Stimulated activated CD8-positive, alpha-beta memory T cell treated with anti-CD3 and anti-CD28 coated beads, Interleukin-15, amount 100 ng/mL, for 4 hours (primary cell): ENCODE data around the gene CCND1.

Source experiments
- DNase-seq, 2 donors: peaks; one replicate each; pipeline ENCODE4 v3.0.0-alpha.2; 2020; ENCODE audit warnings: low read depth in 2 of 2

CCND1 gene

DNA sequence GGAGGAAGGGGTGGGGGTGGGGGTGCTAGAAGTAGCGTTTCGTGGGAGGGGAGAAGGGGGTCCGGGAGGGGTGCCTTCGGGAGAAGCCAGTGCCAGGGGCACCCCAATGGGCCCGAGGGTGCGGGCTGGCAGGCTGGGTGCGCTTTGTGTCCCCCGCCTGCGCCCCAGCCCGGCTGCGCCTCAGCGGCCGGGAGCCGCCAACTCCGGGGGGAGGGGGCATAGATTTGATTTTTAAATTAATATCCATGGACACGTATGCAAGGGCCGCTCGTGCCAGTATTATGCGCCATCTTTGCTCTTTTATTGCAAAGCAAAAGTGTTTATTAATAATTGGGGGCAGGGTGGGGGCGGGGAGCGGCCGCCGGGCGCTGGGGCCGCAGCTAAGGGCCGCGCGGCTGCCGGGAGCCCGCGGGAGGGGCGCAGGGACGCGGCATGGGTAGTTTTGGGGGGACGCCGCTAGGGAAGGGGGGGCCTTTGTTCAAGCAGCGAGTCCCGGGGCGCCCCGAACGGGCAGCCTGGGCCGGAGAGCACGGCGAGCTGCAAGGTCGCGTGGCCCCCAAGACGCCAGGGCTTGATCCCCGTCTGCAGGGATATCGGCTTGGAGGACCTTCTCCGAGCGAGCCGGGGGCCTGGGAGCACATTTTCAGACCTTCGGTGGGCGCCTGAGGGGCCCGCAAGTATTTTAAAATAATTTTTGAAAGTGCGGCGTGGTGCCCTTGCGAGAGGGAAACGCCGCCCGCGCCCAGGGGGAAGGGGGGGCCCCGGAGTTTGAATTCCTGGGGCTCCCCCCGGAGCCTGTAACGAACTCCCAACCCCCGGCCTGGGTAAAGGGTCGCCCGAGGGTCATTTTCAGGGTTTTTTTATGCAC, 959 bp downstream of the CCND1 start:
- DNase-seq, result no peak

DNA sequence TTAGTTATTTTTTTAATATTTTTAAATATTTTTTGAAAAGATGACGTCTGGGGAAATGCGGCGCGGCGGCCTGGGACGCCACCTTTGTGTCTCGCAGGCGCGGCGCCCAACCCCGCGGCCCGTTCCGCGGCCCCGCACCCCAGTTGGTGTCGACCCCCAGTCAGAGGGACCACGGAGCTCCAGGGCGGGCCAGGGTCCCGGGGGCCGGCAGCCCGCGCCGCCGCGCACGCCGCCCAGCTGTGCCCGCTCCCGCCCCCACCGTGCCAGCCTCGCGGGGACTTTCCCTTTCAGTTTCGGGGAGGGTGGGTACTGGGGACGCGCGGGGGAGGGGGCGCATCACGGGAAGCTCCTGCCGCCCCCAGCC, 1.6 kb downstream of the CCND1 start:
- DNase-seq, result peak; percentile 32 to 57

DNA sequence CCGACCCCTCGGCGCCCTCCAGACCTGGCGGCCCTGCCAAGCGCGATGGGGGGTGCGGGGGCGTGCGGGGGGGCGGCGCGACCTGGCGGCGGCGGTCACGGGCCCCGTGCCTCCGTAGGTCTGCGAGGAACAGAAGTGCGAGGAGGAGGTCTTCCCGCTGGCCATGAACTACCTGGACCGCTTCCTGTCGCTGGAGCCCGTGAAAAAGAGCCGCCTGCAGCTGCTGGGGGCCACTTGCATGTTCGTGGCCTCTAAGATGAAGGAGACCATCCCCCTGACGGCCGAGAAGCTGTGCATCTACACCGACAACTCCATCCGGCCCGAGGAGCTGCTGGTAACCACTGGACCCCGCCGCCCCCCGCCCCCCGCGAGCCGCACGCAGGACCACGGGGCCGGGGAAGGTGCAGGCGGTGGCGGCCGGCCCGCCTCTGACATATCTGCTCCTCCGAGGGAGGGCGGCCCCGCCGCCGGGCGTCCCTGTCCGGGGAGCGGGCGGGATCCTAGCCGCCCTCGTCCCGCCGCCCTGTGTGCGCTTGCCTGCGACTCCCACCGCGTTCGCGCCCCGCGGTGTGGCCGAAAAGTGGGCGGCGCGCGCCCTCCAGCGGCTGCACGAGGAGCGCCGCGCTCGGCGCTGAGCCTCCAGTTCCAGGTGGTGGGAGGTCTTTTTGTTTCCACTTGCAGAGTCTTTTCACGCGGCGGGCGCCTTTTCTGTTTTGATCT, 2.1 kb downstream of the CCND1 start:
- peak; percentile 43 to 66 for DNase-seq

DNA sequence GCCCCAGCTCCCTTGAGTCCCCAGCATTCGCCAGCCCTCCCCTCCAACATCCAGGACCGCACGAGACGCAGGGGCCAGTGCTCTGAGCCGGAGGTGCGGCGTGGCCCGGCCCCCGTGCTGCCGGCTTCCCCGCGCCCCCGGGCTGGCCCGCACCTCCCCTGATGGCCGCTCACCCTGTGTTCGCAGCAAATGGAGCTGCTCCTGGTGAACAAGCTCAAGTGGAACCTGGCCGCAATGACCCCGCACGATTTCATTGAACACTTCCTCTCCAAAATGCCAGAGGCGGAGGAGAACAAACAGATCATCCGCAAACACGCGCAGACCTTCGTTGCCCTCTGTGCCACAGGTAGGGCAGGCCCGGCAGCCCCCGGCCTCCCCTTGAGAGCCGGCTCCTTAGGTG, 2.7 kb downstream of the CCND1 start:
- DNase-seq, result no peak

DNA sequence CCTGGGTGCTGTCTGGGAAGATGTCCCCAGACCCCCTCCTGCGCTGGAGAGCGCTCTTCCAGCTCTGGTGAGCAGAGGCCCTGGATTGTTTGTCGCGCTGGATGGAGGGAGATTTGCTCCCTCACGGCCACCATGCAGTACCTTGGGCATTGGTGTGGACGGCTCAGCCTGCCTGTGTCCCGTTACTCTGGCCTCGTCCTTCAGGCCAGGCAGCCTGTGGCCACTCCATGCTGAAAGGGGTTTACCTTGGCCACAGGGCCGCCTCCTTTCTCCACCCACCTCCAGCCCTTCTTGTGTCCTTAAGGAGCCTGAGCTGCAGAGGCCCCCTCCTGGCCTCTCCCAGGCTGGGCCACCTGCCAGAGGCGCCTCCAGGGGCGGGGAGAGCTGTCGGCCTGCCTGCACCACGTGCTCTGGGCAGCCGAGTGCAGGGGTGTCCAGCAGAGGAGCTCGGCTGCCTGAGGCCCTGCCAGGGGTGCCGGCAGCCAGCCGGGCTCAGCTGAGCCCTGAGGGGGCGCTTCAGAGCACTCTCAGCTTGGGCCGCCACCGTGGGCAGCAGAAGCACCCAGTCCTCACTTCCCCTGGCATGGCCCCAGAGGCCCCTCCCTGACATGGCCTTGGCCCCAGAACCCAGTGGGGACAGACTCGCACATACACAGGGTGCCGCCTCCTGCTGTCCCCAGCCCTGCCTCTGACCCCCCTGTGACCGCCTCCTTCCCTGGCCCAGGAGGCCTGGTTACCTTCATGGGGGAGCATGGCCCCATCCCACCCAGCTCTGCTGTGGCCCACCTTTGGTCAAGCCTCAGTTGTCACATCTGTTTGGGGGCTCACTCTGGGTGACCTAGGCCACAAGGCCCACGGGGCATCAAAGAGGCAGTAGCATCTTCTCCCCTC, 3.4 kb downstream of the CCND1 start:
- DNase-seq, result no peak

DNA sequence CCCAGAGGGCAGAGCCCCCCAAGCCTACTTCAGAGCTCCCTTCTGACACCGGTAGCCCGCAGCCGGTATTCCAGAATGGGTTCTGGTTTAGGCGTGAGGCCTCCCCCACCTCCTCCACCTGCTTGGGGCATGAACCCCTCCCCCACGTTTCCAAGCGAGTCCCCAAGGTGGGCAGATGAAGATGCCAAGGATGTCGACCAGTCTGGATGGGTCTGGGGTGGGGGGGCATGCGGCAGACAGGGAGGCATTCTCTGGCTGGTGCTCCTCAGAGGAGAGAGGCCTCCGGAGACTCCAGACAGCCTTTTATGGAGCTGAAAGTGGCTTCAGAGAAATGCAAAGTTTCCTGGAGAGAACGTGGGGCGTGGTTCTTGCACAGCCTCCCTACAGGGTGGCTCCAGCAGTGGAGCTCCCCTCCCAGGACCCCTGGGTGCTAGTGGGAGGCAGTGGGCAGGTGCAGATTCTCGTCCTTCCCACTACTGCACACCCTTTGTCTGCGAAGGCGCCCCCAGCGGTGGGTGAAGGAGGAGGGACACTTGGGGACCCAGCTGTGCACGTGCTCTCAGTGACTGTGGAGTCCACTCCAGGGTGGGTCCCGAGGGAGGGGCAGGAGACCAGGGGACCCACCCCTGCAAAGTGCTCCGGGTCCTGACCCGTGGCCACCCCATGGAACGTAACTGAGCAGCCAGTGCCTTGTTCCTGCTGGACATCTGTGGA, 4.2 kb downstream of the CCND1 start:
- DNase-seq, result no peak

DNA sequence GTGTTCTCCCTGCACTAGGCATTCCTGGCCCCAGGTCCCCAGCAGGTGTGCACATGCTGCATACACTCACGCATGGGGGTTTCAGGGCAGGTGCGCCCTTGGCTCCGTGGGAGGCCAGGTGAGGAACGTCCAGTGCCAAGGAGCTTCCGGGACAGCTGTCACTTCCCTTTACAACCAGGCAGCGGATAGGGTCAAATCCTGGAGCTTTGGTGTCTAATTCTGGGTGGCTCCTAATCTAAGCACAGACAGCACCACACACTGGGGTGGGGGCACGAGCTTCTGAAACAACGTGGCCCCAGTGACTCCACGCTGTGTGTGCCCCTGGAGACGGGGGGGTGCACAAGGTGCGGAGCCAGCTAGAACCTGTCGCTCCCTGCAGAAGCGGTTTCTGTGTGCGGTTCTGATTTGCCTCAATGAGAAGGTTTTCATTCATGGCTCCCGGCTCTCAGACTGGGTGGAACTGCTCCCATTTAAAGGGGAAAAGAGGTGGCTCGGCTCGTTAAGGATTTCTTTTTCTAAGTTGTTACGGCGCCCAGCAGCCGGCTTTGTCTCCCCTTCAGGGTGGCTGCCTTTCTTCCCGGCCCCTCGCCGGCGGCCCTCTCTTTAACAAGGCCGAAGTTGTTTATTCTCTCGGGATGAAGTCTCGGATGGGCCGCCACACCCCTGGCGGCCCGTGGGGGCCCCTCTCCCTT, 5.0 kb downstream of the CCND1 start:
- no peak for DNase-seq

DNA sequence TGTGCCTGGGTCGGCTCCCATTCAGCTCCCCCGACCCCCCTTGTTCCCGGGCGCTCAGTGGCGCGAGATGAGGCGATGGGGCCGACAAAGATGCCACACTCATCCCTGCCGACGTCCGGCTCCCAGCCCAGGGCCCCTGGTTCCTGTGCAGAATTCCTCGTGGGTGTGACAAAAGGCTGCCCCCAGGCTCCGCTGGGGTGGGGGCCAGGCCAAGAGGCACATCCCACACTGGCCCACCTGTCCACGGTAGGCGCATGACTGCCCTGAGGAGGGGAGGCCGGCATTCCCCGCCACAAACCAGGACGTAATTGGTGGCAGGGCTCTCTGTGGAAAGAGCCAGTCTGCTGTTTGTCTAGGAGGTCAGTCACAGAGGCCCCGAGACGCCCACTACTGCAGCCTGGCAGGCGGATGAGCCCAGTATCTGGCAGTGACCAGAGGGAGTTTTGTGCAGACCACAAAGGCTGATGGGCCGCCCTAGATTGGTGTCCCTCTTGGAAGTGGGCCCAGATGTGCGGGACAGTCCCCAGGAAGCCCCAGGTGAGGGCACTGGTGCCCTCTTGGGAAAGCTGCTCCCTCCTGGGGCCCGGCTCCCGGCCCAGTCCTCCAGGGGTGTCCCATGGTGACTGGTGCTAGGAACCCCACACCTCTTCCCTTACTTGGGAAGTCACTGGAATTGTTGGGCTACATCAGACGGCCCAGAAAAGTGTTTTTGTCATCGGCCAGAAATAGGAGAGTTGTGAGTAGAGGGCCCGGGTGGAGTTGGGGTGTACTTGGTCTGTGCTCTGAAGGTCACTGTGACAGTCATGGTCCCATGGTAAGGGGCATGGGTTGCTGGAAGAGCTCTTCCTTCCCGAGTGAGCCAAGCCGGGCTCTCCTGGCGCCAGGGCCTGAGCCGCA, 5.8 kb downstream of the CCND1 start:
- DNase-seq, result no peak

DNA sequence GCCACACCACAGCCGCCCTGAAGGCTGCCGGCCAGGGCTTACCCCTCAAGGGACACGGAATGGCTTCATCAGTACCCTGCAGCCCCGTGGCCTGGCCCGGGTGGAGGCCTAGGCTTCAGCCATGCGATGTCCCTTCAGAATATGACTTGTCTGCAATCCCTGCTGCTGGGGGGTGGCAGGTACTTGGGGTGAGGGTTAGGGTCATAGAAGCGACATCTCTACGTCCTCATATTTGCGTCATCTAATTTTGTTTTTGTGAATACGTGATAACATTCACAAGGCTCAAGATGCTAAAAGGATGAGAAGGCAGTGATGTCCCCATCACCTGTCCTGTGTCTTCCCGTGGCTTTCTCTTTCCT, 6.4 kb downstream of the CCND1 start:
- DNase-seq, result no peak

DNA sequence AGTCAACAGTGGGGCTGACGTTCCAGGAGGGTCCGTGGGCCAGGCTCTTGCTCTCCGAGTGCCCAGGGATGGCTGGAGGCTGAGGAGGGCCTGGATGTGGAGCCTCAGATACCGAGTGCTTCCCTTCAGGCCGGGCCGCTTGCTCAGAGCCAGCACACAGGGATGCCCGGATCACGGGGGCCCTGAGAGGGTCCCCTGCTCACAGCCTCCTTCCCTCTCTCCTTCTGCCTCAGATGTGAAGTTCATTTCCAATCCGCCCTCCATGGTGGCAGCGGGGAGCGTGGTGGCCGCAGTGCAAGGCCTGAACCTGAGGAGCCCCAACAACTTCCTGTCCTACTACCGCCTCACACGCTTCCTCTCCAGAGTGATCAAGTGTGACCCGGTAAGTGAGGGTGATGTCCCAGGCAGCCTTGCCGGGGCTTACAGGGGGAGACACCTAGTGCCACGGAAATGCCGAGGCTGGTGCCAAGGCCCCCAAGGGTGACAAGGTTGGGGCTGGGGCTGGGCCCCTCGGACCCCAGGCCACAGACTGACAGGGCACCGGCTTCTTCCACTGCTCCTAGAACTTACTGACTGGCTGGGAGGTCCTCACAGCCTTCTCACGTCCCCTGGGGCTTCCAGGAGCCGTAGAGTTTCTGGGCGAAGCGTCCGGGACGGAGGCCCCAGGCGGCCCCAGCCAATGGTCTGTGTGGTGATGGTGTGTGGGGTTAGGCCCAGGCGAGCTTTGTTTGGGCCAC, 7.0 kb downstream of the CCND1 start:
- no peak for DNase-seq

DNA sequence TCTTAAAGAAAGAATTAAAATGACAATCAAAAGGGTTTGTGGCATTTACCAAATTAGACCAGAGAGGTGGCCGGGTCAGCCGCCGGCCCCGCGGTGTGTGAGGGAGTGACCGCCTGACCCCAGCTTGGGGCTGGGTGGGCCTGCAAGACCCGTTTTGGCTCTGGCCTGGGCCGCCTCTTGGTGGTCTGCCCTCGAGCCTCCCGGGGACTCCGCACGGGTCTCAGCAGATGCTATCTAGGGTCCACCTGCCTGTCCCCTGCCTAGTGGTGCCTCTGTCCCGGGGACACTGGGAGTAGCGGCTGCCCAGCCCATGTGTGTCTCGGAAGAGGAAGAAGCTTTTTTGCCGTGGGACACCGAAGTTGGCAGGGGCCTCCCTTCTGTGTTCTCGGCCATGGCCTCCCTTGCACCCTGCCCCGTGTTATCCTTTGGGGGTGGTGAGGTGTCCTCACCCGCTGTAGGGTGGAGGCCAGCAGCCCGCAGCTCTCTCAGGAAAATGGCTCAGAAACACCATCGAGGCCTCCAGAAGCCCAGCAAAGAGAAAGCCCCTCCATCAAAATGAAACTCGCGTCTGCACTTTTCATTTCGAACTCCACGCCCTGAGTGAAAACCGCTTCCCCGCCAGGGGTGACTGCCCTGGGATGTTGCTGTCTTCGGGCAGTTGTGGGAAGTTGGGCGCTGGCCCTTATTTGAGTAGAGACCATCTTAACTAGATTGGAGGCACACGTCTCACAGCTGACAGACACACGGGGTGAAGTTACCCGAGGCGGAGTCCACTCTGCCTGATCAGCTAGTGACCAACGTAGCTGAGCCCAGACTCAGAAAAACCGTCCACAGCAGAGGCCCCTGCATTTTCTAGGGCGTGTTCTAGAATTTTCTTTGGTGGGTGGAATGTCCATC, 8.0 kb downstream of the CCND1 start:
- DNase-seq, result no peak

DNA sequence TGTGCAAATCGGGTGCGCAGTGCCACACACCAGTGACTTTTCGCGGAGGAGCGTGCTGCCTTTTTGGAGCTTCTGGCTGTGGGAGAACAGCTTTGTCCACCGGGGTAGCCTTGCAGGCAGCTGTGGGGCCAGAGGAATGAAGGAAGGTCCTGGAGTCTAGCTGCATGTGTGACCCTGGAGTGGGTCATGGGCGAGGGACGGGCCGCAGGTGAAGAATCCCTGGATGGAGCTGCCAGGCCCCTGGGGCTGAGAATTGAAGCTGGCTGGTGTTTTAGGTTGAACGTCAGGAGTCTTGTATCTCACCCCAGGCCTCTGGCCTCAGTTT, 8.6 kb downstream of the CCND1 start:
- no peak for DNase-seq

DNA sequence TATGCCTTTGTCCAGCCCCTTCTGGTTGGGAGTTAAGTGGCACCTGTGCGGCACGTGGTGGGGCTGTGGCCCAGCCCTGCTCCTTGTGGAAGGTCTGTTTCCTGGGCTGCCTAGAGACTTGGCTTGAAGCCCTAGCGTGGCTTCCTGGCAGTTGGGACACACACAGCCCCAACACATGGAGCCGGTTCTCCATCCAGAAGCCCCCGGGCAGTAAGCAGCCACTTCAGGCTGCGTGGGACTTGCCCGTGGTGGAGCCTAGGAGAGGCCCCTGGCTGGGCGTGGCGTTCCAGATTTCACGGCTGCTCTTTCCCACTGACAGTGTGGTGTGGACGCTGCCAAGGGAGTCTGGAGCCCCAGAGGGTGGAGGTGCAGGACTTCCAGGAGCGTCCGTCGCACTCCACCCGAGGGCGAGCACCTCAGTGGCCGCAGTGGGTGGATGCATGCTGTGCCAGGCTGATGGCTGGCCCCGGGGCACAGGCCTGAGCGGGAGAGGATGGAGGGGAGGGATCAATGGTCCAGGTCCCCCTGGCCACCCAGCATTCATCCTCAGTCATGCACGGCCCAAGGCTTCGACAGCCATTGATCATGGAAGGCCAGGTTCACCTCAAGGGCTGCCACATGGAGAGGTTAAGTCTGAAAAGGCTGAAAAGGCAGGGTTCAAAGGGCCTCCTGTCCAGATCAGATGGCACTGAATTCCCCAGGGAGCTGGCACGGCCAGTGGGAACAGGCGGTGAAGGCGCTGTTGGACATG, 9.3 kb downstream of the CCND1 start:
- DNase-seq, result no peak

DNA sequence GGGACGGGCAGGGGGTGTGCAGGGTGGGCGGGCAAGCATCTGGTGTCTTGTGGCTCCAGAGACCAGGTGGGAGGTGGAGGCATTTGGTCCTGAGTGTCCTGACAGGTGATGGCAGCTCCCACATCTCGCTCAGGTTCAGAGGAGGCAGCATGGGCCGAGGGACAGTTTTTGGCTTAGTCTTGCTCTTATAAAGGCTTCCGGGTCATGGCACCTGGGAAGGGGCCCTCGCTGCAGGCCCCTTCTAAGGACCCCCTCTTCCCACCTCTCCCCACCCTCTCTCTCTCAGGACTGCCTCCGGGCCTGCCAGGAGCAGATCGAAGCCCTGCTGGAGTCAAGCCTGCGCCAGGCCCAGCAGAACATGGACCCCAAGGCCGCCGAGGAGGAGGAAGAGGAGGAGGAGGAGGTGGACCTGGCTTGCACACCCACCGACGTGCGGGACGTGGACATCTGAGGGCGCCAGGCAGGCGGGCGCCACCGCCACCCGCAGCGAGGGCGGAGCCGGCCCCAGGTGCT, 9.9 kb downstream of the CCND1 start:
- no peak for DNase-seq

DNA sequence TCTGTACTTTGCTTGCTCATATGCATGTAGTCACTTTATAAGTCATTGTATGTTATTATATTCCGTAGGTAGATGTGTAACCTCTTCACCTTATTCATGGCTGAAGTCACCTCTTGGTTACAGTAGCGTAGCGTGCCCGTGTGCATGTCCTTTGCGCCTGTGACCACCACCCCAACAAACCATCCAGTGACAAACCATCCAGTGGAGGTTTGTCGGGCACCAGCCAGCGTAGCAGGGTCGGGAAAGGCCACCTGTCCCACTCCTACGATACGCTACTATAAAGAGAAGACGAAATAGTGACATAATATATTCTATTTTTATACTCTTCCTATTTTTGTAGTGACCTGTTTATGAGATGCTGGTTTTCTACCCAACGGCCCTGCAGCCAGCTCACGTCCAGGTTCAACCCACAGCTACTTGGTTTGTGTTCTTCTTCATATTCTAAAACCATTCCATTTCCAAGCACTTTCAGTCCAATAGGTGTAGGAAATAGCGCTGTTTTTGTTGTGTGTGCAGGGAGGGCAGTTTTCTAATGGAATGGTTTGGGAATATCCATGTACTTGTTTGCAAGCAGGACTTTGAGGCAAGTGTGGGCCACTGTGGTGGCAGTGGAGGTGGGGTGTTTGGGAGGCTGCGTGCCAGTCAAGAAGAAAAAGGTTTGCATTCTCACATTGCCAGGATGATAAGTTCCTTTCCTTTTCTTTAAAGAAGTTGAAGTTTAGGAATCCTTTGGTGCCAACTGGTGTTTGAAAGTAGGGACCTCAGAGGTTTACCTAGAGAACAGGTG, 11.1 kb downstream of the CCND1 start:
- no peak for DNase-seq

DNA sequence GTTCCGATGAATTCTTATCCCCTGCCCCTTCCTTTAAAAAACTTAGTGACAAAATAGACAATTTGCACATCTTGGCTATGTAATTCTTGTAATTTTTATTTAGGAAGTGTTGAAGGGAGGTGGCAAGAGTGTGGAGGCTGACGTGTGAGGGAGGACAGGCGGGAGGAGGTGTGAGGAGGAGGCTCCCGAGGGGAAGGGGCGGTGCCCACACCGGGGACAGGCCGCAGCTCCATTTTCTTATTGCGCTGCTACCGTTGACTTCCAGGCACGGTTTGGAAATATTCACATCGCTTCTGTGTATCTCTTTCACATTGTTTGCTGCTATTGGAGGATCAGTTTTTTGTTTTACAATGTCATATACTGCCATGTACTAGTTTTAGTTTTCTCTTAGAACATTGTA, 12.0 kb downstream of the CCND1 start:
- no peak for DNase-seq
